HG02678 (cell line): ENCODE results near the gene MELK.
"Not testable (repeated sequence)": the region's sequence is repeated elsewhere in the genome, so short reads cannot be mapped to it uniquely, and the experiment has no call there.

ENCODE experiments used
- ATAC-seq: cut with Tn5 transposase; IDR thresholded peaks from one replicate; pipeline ENCODE4 v1.9.1; 2021; ENCODE audit warnings: mild to moderate bottlenecking, moderate library complexity; ENCODE audit not compliant: unreplicated experiment

Gene MELK

GRCh38 chr9:36572515-36573418, at the start of gene MELK:
MELK (plus strand) TSS chr9:36572895; CDS start chr9:36581682, 8,787 bp downstream.
- ATAC-seq, result peak; percentile 77

- ATAC-seq, result no peak
These were observed 42.5 kb upstream of the MELK start for GRCh38 chr9:36530224-36530623.

- no peak for ATAC-seq
These were observed 40.3 kb upstream of the MELK start for GRCh38 chr9:36532353-36532752.

- not testable (repeated sequence) for ATAC-seq
These were observed 39.0 kb upstream of the MELK start for GRCh38 chr9:36533726-36534125.

- no peak for ATAC-seq
These were observed 37.6 kb upstream of the MELK start for GRCh38 chr9:36535107-36535506.

GRCh38 chr9:36537861-36538260, 34.8 kb upstream of the MELK start:
- ATAC-seq, result no peak

- ATAC-seq, result no peak
These were observed 30.3 kb upstream of the MELK start for GRCh38 chr9:36542355-36542754.

GRCh38 chr9:36543916-36544315, 28.8 kb upstream of the MELK start:
- no peak for ATAC-seq

- ATAC-seq, result no peak
These were observed 25.1 kb upstream of the MELK start for GRCh38 chr9:36547598-36547997.

GRCh38 chr9:36548454-36548853, 24.2 kb upstream of the MELK start:
- ATAC-seq, result no peak

GRCh38 chr9:36550135-36550534, 22.6 kb upstream of the MELK start:
- no peak for ATAC-seq

GRCh38 chr9:36550631-36551098, 22.0 kb upstream of the MELK start:
- ATAC-seq, result not testable (repeated sequence)

GRCh38 chr9:36551129-36551528, 21.6 kb upstream of the MELK start:
- no peak for ATAC-seq

- ATAC-seq, result no peak
These were observed 20.8 kb upstream of the MELK start for GRCh38 chr9:36551910-36552309.

- no peak for ATAC-seq
These were observed 13.5 kb upstream of the MELK start for GRCh38 chr9:36559036-36559695.

GRCh38 chr9:36560771-36561170, 11.9 kb upstream of the MELK start:
- ATAC-seq, result no peak

- ATAC-seq, result not testable (repeated sequence)
These were observed 9.9 kb upstream of the MELK start for GRCh38 chr9:36562801-36563200.

- no peak for ATAC-seq
These were observed 5.9 kb upstream of the MELK start for GRCh38 chr9:36566813-36567221.

GRCh38 chr9:36568681-36569080, 4.0 kb upstream of the MELK start:
- not testable (repeated sequence) for ATAC-seq

- ATAC-seq, result no peak
These were observed 1.4 kb upstream of the MELK start for GRCh38 chr9:36571333-36571732.

- not testable (repeated sequence) for ATAC-seq
These were observed 1.4 kb downstream of the MELK start for GRCh38 chr9:36574045-36574444.

GRCh38 chr9:36575411-36575882, 2.8 kb downstream of the MELK start:
- no peak for ATAC-seq
